GM21576 (cell line): ENCODE results near the gene SLC6A7.

Source experiments
- ATAC-seq: cut with Tn5 transposase; IDR thresholded peaks from one replicate; pipeline ENCODE4 v1.9.1; 2021; ENCODE audit warnings: mild to moderate bottlenecking, moderate library complexity; ENCODE audit not compliant: unreplicated experiment

The SLC6A7 gene

GRCh38 chr5:150189326-150189725 lies 536 bp upstream of the SLC6A7 start:
- no peak for ATAC-seq

- no peak for ATAC-seq
These were observed 679 bp downstream of the SLC6A7 start for GRCh38 chr5:150190503-150190979.

GRCh38 chr5:150190987-150191386 lies 1.1 kb downstream of the SLC6A7 start:
- ATAC-seq: no peak

- no peak for ATAC-seq
These were observed 2.6 kb downstream of the SLC6A7 start for GRCh38 chr5:150192462-150192861.

GRCh38 chr5:150195736-150196485 lies 6.0 kb downstream of the SLC6A7 start:
- ATAC-seq: no peak

GRCh38 chr5:150196514-150196913 lies 6.7 kb downstream of the SLC6A7 start:
- no peak for ATAC-seq

GRCh38 chr5:150196986-150197385 lies 7.1 kb downstream of the SLC6A7 start:
- no peak for ATAC-seq

- no peak for ATAC-seq
These were observed 7.6 kb downstream of the SLC6A7 start for GRCh38 chr5:150197476-150197875.

- no peak for ATAC-seq
These were observed 12.6 kb downstream of the SLC6A7 start for GRCh38 chr5:150202501-150202900.

GRCh38 chr5:150203832-150204589 lies 14.1 kb downstream of the SLC6A7 start:
- no peak for ATAC-seq

- ATAC-seq: no peak
These were observed 14.7 kb downstream of the SLC6A7 start for GRCh38 chr5:150204590-150204960.

- ATAC-seq: no peak
These were observed 16.4 kb downstream of the SLC6A7 start for GRCh38 chr5:150206098-150206778.

GRCh38 chr5:150206779-150207115 lies 16.9 kb downstream of the SLC6A7 start:
- ATAC-seq: no peak

GRCh38 chr5:150208187-150209098 lies 18.6 kb downstream of the SLC6A7 start:
- ATAC-seq: no peak

- ATAC-seq: no peak
These were observed 19.3 kb downstream of the SLC6A7 start for GRCh38 chr5:150209099-150209635.

- no peak for ATAC-seq
These were observed 20.8 kb downstream of the SLC6A7 start for GRCh38 chr5:150210644-150211043.

GRCh38 chr5:150211156-150212030 lies 21.5 kb downstream of the SLC6A7 start:
- ATAC-seq: no peak

- no peak for ATAC-seq
These were observed 23.7 kb downstream of the SLC6A7 start for GRCh38 chr5:150213530-150213929.

GRCh38 chr5:150214289-150214688 lies 24.4 kb downstream of the SLC6A7 start:
- no peak for ATAC-seq
